HG02852 (cell line): ENCODE data around the gene ZNF132.
"Not testable (repeated sequence)": the region's sequence is repeated elsewhere in the genome, so short reads cannot be mapped to it uniquely, and the experiment has no call there.

Experiments
- ATAC-seq: cut with Tn5 transposase; IDR thresholded peaks from one replicate; pipeline ENCODE4 v1.9.1; 2021; ENCODE audit warnings: mild to moderate bottlenecking, moderate library complexity; ENCODE audit not compliant: unreplicated experiment

ZNF132 gene

GRCh38 chr19:58408152-58409009, 31.6 kb downstream of the ZNF132 start, which contains the start of gene ZNF584:
ZNF584 (plus strand) TSS chr19:58408649; CDS start chr19:58409148, 499 bp downstream.
- ATAC-seq, result peak; percentile 96

GRCh38 chr19:58407658-58408151, 32.2 kb downstream of the ZNF132 start:
- no peak for ATAC-seq

- ATAC-seq, result no peak
These were observed 32.9 kb downstream of the ZNF132 start for GRCh38 chr19:58406818-58407657.

GRCh38 chr19:58403920-58404478, 36.0 kb downstream of the ZNF132 start:
- ATAC-seq, result not testable (repeated sequence)

GRCh38 chr19:58401840-58402421, 38.0 kb downstream of the ZNF132 start:
- no peak for ATAC-seq

GRCh38 chr19:58400916-58401839, 38.8 kb downstream of the ZNF132 start:
- peak; percentile 97 for ATAC-seq

GRCh38 chr19:58400316-58400915, 39.5 kb downstream of the ZNF132 start:
- no peak for ATAC-seq

- ATAC-seq, result no peak
These were observed 40.0 kb downstream of the ZNF132 start for GRCh38 chr19:58399903-58400302.

GRCh38 chr19:58398545-58398944, 41.4 kb downstream of the ZNF132 start:
- ATAC-seq, result no peak

GRCh38 chr19:58398087-58398486, 41.9 kb downstream of the ZNF132 start:
- ATAC-seq, result no peak

GRCh38 chr19:58397533-58398037, 42.4 kb downstream of the ZNF132 start:
- ATAC-seq, result no peak

GRCh38 chr19:58396691-58397532, 43.0 kb downstream of the ZNF132 start:
- ATAC-seq, result no peak

GRCh38 chr19:58395979-58396627, 43.9 kb downstream of the ZNF132 start:
- ATAC-seq, result no peak

GRCh38 chr19:58395220-58395978, 44.6 kb downstream of the ZNF132 start, which contains the start of gene RNF225:
RNF225 (plus strand) TSS chr19:58395656; CDS start chr19:58396090, 434 bp downstream.
- no peak for ATAC-seq

- ATAC-seq, result no peak
These were observed 45.1 kb downstream of the ZNF132 start for GRCh38 chr19:58394821-58395219.

GRCh38 chr19:58393725-58394033, 46.3 kb downstream of the ZNF132 start:
- no peak for ATAC-seq
